ENCODE measurements around the gene TMEM131L.

- TF ChIP-seq EZH2phosphoT487 (IDR thresholded peaks at IDR 0.05; ENCODE audit: borderline replicate concordance) = no peak
- TF ChIP-seq CTCF (conservative IDR thresholded peaks at IDR 0.05; ENCODE audit: low read length) = no peak
Observed at GRCh38 chr4:153514688-153515426, 48.7 kb downstream of the TMEM131L start.
